HG02610 (cell line): Measurements from ENCODE around the gene ZCWPW1.

ENCODE experiments used
- ATAC-seq: cut with Tn5 transposase; IDR thresholded peaks from one replicate; pipeline ENCODE4 v1.9.1; 2021; ENCODE audit warnings: mild to moderate bottlenecking, moderate library complexity; ENCODE audit not compliant: unreplicated experiment

The ZCWPW1 gene

GRCh38 chr7:100428199-100428966 is at the start of gene ZCWPW1:
Gene ZCWPW1, minus strand, starts transcription at chr7:100428703. Its CDS starts 8,054 bp downstream, at chr7:100420649.
- ATAC-seq = peak; percentile 47

- ATAC-seq = no peak
Observed at GRCh38 chr7:100477871-100478267, 49.4 kb upstream of the ZCWPW1 start.

- no peak for ATAC-seq
Observed at GRCh38 chr7:100476903-100477870, 48.7 kb upstream of the ZCWPW1 start.

GRCh38 chr7:100476101-100476780 is 47.7 kb upstream of the ZCWPW1 start:
- no peak for ATAC-seq

- ATAC-seq = no peak
Observed at GRCh38 chr7:100475549-100475948, 47.0 kb upstream of the ZCWPW1 start.

GRCh38 chr7:100472854-100473499 is 44.5 kb upstream of the ZCWPW1 start:
- no peak for ATAC-seq

GRCh38 chr7:100472121-100472851 is 43.8 kb upstream of the ZCWPW1 start:
- no peak for ATAC-seq

GRCh38 chr7:100471021-100471420 is 42.5 kb upstream of the ZCWPW1 start:
- no peak for ATAC-seq

GRCh38 chr7:100469227-100470044 is 40.9 kb upstream of the ZCWPW1 start:
- ATAC-seq = no peak

- no peak for ATAC-seq
Observed at GRCh38 chr7:100467638-100468373, 39.3 kb upstream of the ZCWPW1 start.

GRCh38 chr7:100466653-100467605 is 38.4 kb upstream of the ZCWPW1 start:
- no peak for ATAC-seq

- no peak for ATAC-seq
Observed at GRCh38 chr7:100465702-100466311, 37.3 kb upstream of the ZCWPW1 start.

- ATAC-seq = no peak
Observed at GRCh38 chr7:100465299-100465698, 36.8 kb upstream of the ZCWPW1 start.

GRCh38 chr7:100464791-100465190 is 36.3 kb upstream of the ZCWPW1 start:
- ATAC-seq = no peak

GRCh38 chr7:100464210-100464660 is 35.7 kb upstream of the ZCWPW1 start, which contains the start of gene SPACDR:
Gene SPACDR, minus strand, starts transcription at chr7:100464260. Its CDS starts 235 bp downstream, at chr7:100464025.
- no peak for ATAC-seq

- no peak for ATAC-seq
Observed at GRCh38 chr7:100457033-100457432, 28.5 kb upstream of the ZCWPW1 start.

- ATAC-seq = no peak
Observed at GRCh38 chr7:100456562-100456961, 28.1 kb upstream of the ZCWPW1 start.
